ENCODE measurements around the gene ELOB.
A peak's percentile ranks its signal among the peaks of the same experiment; 100 is the strongest.

Gene ELOB

GRCh38 chr16:2783581-2784357 is 6.7 kb upstream of the ELOB start:
- DNase-seq (ENCODE audit: low spot score), result no peak

- DNase-seq (ENCODE audit: low spot score), result no peak
Measured at GRCh38 chr16:2782583-2783351, 5.7 kb upstream of the ELOB start.

- no peak for DNase-seq (ENCODE audit: low spot score)
Measured at GRCh38 chr16:2779978-2780898, 3.2 kb upstream of the ELOB start.

- no peak for DNase-seq (ENCODE audit: low spot score)
Measured at GRCh38 chr16:2779151-2779920, 2.3 kb upstream of the ELOB start.

DNA sequence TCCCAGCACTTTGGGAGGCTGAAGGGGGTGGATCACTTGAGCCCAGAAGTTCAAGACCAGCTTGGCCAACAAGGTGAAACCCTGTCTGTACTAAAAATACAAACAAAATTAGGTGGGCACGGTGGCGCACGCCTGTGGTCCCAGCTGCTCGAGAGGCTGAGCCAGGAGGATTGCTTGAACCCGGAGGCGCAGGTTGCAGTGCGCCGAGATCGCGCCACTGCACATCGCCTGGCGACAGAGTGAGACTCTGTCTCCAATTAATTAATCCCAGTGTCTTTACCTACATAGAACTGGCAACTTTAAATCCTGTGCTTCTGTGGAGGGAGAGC is 1.5 kb upstream of the ELOB start:
- DNase-seq (ENCODE audit: low spot score), result no peak

- DNase-seq (ENCODE audit: low spot score), result peak; percentile 28
Measured at GRCh38 chr16:2777903-2778629, 986 bp upstream of the ELOB start.

DNA sequence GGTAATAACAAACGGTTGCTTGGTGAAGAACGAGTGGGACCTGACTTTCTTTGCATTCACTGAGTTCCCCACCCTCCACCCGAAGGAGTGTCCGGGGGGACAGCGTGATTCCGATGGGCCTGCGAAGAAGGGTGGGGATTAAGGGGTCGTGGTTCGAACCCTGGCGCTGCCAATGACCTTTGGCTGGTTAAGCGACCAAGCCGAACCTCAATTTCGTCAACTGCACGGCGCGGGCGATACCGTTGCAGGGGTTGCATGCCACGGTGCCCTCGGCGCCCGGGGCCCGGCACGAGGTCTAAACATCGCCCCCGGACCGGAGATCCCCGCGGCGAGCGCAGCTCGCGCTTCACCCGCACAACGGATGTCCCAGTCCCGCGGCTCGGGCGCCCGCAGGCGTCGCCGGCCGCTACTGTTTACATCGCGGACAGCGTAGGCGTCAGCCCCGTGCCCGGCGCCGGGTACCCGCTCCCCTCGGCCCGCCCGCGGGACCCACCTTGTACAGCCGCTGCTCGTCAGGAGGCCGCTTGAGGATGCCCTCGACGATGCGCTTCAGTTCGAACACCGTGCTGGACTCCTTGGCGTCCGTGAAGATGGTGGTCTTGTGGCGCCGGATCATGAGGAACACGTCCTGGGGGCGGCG is 460 bp downstream of the ELOB start:
- no peak for DNase-seq (ENCODE audit: low spot score)

DNA sequence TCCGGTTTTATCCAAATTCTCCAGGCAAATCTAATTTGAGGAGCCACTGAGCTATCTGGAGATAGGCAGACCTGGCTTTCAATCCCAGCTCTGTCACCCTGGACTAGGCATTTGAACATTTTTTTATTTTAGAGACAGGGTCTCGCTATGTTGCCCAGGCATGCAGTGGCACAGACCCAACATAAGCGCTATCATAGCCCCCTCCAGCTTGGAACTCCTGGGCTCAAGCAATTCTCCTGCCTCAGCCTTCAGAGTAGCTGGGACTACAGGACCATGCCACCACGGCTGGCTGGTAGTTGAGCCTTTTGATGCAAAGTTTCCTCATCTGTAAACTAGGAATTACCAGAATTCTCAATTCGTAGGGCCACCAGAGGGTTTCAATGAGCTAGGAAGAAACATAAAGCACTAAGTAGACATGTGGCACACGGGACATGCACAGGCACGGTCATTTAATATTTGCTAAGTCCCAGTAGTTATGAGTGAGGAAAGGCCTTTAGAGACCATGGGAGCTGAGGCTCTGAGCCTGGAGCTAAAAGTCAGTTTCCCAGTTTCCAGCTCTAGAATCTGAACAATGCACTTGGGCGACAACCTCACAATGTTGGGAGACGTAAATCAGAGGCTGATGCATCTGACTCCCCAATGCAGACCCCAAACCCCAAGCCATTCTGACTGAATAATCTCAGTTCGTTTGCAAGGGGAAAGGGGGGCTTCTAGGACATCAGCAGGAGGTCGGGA is 1.1 kb downstream of the ELOB start:
- DNase-seq (ENCODE audit: low spot score), result no peak

- no peak for DNase-seq (ENCODE audit: low spot score)
Measured at GRCh38 chr16:2775131-2775716, 1.9 kb downstream of the ELOB start.

- DNase-seq (ENCODE audit: low spot score), result no peak
Measured at GRCh38 chr16:2774161-2774891, 2.8 kb downstream of the ELOB start.

DNA sequence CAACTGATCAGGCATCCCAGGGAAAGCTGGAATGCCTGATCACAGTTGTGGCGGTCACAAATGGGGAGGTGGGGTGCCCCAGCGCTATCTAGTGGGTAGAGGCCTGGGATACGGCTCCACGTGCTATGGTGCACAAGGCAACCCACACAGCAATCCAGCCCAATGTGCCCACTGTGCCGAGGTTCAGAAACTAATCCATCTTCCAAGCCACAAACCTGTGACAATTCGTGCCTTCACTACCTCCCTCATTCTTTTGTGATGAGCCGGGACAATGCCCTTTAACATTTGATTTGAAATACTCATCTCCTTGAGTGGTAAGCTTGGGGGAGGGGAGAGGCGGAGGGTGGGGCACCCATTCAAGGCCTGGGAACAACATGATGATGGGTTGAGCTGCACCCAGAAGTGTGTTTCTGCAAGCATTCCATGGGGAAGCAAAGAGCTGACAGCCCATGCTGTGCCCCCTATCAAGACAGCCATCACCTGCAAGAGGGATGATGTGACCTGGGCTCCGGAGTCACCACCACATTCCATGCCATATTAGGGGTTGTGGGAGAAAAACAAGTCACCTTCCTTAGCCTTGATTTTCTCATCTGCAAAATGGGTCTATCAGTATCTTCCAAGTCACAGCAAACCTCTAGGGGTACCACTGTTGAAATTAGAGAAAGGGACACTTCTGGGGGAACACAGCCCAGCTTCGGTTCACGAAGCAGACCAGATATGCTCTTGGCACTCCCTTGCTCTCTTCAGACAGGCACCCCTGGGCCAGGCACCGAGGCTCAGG is 3.7 kb downstream of the ELOB start:
- no peak for DNase-seq (ENCODE audit: low spot score)

DNA sequence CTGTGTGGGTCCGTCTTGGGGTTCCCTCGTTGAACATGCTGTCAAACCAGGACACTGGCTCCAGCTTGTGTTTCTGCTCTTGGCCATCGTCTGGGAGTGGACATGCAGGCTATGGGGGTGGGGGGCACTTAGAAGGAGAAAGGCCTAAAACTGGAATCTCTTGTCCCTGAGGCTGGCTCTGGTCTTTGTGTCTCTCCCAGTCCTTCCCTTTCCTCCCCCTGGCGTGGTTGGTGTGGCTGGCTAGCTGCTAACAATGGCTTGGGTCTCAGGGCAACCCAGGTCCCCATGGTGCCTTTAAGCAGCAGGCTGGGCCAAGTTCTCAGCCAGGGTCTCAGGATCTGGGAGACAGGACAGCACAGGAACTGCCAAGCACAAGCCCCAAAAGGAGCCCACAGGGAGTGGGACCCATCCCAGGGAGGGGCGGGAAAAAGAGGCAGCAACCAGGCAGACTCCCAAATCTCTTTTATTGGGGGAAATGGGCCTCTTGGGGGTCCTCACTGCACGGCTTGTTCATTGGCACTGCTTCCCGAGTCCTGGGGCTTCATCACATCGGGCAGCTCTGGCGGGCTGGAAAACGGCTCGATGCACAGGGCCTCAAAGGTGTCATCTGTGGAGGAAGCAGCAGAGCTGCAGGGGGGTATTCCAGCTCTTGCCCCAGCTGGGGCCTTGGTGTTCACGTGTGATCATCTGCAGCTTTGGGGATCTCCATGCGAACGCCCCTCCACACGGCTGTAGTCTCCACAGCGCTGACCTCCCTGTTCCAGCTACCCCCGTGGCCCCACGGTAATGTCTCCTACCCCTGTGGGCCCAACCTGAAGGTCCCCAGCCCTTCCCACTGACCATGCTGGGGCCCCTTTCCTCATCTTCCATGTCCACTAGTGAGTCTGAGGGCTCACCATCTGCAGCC is 5.3 kb downstream of the ELOB start:
- DNase-seq (ENCODE audit: low spot score), result no peak

DNA sequence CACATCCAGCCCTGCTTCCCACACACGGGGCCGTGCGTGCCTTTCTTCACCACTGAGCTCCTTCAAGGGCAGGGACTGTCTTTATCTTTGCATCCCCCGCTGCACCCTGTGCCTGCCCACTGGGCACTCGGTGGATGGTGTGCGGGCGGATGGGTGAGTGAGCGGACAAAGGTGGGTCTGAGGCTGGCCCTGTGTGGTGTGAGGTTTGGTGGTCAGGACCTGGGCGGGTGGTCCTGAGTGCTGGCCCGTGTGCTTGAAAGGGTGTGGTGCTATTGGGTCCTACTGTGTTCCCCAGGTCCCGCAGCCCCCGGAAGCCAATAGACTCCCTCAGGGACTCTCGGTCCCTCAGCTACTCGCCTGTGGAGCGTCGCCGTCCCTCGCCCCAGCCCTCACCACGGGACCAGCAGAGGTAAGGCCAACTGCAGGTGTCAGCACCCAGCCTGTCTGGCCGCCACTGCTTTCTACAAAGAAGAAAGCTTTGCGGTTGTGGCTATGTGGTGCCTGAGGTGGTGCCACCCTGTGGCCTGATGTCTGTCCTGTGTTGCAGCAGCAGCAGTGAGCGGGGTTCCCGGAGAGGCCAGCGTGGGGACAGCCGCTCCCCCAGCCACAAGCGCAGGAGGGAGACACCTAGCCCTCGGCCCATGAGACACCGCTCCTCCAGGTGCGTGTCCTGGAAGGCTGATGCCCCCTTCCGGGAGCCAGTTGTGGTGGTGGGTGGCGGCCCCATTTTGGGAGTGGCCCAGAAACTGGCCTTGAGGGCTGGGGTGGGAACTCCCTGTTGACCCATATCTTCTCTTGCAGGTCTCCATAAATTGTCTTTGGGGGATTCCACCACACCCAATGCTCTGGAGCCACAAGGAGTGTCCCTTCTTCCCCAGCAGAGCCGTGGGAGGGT is 6.8 kb downstream of the ELOB start:
- DNase-seq (ENCODE audit: low spot score), result no peak

DNA sequence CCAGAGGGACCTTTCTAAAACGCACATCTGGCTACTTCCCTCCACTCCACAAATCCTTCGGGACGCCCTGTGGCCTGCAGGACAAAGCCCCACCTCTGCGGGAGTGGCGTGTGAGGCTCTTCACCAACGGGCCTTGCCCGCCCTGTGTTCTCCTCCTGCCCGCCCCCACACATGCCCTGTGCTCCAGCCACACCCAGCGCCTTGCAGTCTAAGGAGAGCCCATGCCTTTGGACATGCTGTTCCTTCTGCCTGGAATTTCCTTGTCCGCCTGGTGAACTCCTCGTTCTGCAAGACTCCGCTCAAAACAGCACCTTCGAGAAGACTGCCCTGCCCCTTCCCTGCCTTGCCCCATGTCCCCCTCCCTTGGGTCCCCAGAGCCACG is 7.4 kb downstream of the ELOB start:
- DNase-seq (ENCODE audit: low spot score), result no peak

DNA sequence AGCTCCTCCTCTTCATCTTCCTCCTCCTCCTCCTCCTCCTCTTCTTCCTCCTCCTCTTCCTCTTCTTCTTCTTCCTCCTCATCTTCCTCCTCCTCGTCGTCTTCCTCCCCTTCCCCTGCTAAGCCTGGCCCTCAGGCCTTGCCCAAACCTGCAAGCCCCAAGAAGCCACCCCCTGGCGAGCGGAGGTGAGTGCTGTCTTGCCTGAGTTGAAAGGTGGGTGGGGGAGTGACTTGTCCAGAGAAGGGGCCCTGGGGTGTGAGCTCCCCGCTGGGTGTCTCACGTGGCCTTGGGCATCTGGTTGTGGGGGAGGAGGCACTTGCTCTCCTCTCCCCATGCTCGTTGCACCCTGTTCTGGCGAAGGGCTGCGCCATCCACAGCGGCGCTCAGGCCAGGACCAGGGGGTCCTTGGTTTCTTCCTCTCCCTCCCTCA is 8.0 kb downstream of the ELOB start:
- DNase-seq (ENCODE audit: low spot score), result no peak
